Kidney tubule cell (primary cell): ENCODE data around the gene POLK.

Experiments
- DNase-seq: peaks from one replicate; pipeline ENCODE4 v3.0.0-alpha.2; 2018; ENCODE audit warnings: low spot score

POLK gene

DNA sequence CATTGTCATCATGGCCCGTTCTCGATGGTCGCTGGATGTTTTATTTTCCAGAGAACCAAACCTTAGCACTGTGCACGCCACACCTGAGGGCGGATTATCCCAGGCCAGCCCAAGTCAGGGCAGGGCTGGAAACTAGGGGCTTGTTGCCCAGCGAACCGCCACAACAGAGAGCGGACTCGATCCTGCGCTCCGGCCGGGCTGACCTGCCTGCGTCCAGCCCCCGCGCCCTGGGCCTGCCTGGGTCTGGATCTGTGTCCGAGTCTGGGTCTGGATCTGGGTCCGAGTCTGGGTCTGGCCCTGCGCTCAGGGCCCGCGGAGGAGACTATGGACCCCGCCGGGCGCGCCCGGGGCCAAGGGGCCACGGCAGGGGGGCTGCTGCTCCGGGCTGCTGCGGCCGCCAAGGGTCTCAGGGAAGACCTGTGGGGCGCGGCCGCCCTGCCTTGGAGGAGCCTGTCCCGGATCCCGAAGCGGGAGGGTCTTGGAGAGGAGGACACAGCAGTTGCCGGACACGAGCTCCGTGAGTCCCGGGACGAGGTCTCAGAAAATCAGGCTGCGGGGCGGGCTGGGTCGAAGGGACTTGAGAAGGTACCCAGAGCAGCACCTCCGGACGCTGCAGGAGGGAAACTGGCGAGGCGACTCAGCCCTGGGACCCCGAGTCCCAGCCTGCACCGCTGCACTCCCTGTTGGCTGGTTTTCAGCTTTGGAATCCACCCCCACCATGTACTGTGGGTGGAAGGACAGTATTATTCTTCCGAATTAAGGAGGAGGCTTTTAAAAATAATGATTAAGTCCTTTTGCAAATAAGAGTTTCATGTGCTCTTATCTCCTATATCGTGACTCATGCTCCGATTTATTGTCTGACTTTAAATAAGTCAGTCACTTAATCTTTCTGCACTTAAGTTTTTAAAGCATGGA is 99.9 kb downstream of the POLK start, which contains the start of gene ANKDD1B:
Gene ANKDD1B (plus strand): TSS at position 143 of the 915 bp plus-strand sequence. CDS start 182 bp downstream, at position 325.
- peak; percentile 47 for DNase-seq

DNA sequence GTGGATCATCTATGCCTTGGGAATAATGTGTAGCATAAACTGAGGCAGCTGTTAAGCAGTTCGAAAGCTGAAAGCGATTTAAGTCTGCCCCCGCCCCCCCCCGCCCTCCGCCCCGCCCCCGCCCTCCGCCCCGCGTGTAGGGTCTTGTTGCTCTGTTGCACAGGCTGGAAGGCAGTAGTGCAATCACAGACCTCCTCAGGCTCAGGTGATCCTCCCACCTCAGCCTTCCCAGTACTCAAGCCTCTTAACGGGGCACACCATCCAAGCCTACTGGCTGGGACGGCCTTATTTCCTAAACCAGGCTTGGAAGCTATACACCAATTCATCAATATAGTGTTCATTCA is 100.5 kb downstream of the POLK start:
- no peak for DNase-seq

- no peak for DNase-seq
Observed at GRCh38 chr5:75612901-75613300, 101.2 kb downstream of the POLK start.

GRCh38 chr5:75614176-75614575 is 102.5 kb downstream of the POLK start:
- no peak for DNase-seq

DNA sequence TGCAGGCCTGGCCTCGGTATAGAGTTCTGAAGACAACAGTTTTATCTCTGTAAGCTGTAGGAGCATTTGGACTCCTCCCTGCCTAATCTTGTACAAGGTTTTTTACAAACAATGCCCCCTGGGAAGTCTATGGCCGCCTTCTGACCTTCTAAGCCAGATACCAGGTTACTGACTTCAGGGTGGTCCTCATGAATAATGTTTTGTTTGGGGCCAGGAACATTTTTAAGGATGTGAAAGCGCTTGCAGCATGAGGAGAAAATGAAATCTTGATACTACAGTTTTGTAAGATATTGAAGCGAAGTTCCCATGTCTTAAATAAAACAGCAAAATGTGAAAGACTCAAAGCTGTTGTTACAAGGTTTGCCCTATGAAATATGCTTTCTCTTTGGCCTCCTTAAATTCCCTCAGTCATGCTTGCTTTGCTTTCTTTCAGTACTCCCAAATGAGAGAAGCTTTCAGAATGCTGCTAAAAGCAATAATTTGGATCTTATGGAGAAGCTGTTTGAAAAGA is 104.7 kb downstream of the POLK start:
- no peak for DNase-seq

DNA sequence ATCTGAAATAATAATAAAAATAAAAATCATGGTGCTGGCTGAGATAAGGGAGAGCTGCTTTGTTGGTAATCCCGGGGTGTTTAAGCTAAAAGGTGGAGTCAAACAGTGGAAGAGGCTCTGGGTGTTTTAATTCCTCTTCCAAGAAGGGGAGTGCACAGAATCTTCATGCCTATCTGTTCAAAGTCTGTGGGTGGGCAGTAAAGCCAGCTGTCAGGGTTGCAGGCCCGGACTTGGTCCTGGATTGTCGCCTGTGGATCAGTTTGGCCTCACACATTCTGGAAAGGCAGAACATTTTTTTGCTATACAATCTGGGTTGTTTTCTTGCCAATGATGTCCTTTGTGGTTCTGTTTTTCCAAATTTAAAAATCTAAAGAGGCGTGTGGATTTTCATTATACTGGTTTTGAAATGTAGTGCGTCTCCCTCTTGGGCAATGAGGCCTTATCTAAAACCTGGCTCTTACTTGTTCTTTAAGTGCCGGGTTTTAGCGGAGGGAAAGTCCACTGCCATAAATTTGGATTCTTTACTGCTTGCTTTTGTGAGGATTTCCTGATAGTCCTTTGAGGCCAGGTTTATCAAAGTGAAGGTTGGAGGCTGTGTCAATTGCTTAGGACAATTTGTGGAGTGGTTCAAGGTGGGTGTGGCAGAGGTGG is 105.4 kb downstream of the POLK start:
- DNase-seq = no peak

GRCh38 chr5:75617736-75618352 is 106.2 kb downstream of the POLK start:
- DNase-seq = no peak

- DNase-seq = no peak
Observed at GRCh38 chr5:75620184-75620959, 108.7 kb downstream of the POLK start.

- DNase-seq = peak; percentile 83
Observed at GRCh38 chr5:75622564-75622963, 110.9 kb downstream of the POLK start.

DNA sequence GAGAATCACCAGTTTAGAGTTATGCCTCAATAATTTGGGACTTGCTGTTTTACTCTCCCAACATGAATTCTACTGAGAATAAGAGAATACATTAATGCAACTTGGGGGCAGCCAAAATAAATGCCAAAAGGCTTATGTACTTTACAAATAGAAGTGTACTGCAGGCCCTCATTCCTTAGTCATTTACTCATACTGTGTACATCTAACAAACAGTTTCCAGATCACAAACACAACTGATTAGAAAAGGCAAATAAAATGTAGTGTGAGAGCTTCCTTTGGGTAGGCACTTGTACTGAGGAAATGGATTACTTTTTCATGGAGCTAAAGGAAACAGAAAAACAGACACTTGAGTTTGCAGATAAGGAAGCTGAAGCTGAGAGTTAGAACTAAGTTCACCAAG is 112.2 kb downstream of the POLK start:
- peak; percentile 25 for DNase-seq

GRCh38 chr5:75626959-75627358 is 115.3 kb downstream of the POLK start:
- no peak for DNase-seq

DNA sequence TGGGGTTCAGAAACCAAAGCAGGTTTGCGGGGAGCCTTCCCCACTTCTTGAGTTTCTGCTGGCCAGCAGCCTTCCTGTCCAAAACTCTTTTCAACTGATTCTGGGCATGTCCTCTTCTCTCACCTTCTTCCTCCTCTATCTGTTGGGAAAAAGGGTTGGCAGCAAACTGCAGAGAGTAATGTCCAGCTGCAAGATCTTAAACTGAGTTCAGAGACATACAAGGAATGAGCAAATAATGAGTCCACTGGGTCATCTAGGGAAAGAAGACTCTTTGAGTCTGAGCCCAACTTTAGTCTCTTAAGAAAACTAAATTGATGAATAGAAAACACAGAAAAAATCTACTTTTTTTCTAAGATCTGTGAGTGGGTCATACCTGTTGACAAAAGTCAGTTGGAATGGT is 116.1 kb downstream of the POLK start:
- no peak for DNase-seq

DNA sequence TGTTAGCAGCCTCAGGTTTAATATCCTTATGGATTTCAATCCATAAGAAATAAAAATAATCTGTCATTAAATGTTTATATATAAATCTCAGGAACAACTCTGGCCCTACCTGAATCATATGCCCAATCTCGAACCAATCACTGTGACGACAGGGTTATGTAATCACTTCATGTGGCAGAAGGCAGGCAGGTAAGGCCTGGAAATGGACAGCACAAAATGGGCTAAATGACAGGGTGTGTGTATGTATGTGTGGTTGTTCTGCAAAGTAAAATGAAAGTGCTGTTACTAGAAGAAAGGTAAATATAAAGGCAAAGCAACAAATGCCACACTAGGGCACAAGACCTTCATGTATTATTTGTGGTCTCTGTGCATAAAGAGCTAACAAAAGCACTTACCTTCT is 119.2 kb downstream of the POLK start:
- DNase-seq = no peak

DNA sequence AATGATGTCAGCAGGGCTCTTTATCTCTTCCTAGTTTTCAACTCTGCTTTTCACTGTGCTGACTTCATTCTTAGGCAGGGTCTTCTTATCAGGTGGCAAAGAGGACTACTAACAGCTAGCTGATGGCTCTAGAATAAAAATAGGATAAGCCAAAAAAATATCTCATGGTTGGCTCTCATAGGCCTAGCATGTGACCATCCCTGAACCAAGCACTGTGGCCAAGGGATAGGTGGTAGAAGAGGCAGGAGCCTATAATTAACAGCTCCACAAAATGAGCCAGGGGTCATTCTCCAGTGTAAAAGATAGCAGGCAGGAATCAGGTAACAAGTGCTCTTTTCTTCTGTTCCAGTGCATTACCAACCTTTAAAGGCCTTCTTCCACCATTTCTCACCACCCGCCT is 120.6 kb downstream of the POLK start:
- no peak for DNase-seq

GRCh38 chr5:75637949-75638348 is 126.3 kb downstream of the POLK start:
- no peak for DNase-seq

DNA sequence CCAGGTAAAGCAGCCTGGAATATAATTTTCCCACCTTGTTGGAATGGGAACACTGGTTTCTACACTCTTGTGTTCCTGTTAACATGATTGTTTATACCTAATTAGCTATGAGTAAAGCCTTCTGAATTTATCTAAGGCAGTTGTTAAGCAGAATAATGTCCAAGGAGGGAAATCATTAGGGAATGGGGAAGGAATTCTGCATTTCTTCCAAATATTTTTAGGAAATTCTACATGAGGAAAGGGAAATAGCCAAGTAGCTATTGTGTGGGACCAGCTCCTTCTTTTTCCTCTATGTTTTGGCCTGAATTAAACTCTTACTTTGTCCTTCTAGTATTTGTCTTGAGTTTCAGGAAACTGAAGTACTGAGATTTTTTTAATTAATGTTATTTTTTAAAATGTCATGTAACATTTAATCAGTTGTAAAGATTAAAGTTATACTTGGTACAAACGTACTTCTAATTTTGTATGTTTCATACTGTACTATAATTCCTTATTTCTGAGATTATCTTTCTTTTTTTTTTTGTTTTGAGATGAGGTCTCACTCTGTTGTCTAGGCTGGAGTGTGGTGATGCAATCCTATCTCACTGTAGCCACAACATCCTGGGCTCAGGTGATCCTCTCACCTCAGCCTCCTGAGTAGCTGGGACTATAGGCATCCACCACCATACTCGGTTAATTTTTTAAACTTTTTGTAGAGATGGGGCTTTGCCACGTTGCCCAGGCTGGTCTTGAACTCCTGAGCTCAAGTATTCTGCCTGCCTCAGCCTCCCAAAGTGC is 128.0 kb downstream of the POLK start:
- peak; percentile 55 for DNase-seq

- peak; percentile 89 for DNase-seq
Observed at GRCh38 chr5:75640395-75640794, 128.7 kb downstream of the POLK start.

GRCh38 chr5:75640826-75641225 is 129.1 kb downstream of the POLK start:
- DNase-seq = peak; percentile 43

GRCh38 chr5:75648712-75649111 is 137.0 kb downstream of the POLK start:
- peak; percentile 68 for DNase-seq
